Measurements from ENCODE around the gene ARAP2.

DNA sequence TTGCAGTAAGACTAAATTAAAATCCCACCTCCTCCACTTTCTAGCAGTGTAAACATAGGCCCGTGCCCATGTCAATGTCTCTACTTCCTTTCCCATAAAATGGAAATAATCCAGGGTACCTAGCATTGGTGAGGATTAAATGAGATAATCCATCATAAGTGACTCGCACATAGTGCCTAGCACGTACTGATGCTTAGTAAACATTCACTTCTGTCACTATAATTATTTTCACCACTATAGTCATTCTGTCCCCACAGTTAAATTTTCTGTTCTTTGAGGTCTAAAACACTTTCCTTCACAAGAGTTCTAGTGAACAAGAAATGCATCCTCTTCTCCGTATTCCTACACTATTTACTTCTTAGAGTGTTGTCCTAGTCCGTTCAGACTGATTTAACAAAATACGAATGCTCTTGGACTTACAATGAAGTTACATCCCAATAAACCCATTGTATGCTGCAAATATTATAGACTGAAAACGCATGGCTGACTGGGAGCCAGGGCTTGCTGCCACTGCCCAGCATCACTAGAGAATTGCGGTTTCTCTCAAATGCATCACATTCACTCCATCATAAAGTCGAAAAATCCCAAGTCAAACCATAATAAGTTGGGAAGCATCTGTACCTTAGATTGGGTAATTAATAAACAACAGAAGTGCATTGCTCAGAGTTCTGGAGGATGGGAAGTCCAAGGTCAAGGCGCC is 10.6 kb downstream of the ARAP2 start:
- TF ChIP-seq CTCF (IDR thresholded peaks at IDR 0.05) (no peak), POLR2AphosphoS5 (IDR thresholded peaks at IDR 0.05) (no peak)
